ENCODE results near the gene CHST8. TPM values are rescaled to one million over a fixed set of nuclear protein-coding genes. Genes with fewer than 3 reads are reported as not detected.

Gene CHST8
- total and polyA plus RNA-seq, 4 donors = 0.05 to 0.07 TPM; not detected in 2

DNA sequence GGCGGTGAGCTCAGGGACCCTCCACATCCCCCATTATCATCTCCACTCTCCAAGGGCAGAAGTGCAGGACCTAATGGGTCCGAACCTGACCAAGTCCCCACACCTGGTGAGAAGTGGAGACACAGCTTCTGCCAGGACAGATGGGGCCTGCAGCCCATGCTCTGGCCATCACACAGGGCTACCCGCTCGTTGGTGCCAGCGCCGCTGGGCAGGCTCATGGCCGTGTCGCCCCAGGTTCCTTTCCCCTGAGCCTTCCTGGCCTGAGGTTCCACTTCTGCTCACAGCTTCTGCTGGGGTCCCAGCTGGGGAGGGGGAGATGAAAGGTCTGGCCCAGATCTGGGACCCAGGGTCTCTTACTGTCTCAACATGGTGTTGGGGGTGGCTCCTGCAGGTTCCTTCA, 126.5 kb downstream of the CHST8 start:
- H3K9ac ChIP-seq (ENCODE audit: low read depth in 1 of 2, low read length in 2 of 2) = no peak overlapping the region
- no peak for DNase-seq (ENCODE audit: low spot score)
- H3K27me3 ChIP-seq (ENCODE audit: control insufficient read depth in 4 of 4, insufficient read depth in 4 of 4, low read length in 3 of 4) = no peaks in the 10 kb centered on the region
- no peak overlapping the region for H3K4me3 ChIP-seq (ENCODE audit: low read depth in 1 of 3, low read length in 3 of 3)
- 89% methylated on average over 8 of the region's 8 CpGs for WGBS
- H3K27ac ChIP-seq (ENCODE audit: low read depth in 1 of 2, low read length in 2 of 2) = no peak overlapping the region
- TF ChIP-seq ZBTB33 (IDR thresholded peaks at IDR 0.05) = no peak
- TF ChIP-seq TAF1 (conservative IDR thresholded peaks at IDR 0.05) = no peak
- TF ChIP-seq FOXA2 (IDR thresholded peaks at IDR 0.05) = no peak
- H3K36me3 ChIP-seq (ENCODE audit: control insufficient read depth in 4 of 4, insufficient read depth in 3 of 4, low read depth in 1 of 4, low read length in 3 of 4) = no peaks in the 10 kb centered on the region
- H3K9me3 ChIP-seq (ENCODE audit: control insufficient read depth in 4 of 4, low read length in 3 of 4) = no peaks in the 10 kb centered on the region
- no peaks in the 10 kb centered on the region for H3K4me1 ChIP-seq (ENCODE audit: control insufficient read depth in 4 of 4, insufficient read depth in 4 of 4, low read length in 3 of 4)

DNA sequence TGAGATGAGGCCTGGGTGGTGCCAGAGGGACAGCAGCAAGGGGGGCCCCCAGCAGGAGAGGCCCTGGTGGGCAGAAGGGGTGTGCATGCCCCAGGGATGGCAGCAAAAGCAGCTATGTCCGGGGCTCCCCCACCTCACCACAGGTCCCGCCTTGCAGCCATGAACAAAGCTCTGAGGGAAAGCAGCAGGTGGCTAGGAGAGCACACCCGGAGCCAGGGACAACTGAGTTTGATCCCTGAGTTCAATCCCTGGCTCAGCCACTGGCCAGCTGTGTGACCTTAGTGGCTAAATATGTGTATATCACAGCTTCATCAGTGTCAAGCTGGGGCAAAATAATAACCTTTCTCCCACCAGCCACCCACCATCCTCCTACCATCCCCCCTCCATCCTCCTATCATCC, 127.3 kb downstream of the CHST8 start:
- Histone ChIP-seq H3K9me3 (ENCODE audit: control insufficient read depth in 4 of 4, low read length in 3 of 4) (no peaks in the 10 kb centered on the region), H3K36me3 (ENCODE audit: control insufficient read depth in 4 of 4, insufficient read depth in 3 of 4, low read depth in 1 of 4, low read length in 3 of 4) (no peaks in the 10 kb centered on the region), H3K4me3 (ENCODE audit: low read depth in 1 of 3, low read length in 3 of 3) (no peak overlapping the region), H3K27ac (ENCODE audit: low read depth in 1 of 2, low read length in 2 of 2) (no peak overlapping the region), H3K27me3 (ENCODE audit: control insufficient read depth in 4 of 4, insufficient read depth in 4 of 4, low read length in 3 of 4) (no peaks in the 10 kb centered on the region), H3K4me1 (ENCODE audit: control insufficient read depth in 4 of 4, insufficient read depth in 4 of 4, low read length in 3 of 4) (no peaks in the 10 kb centered on the region), H3K9ac (ENCODE audit: low read depth in 1 of 2, low read length in 2 of 2) (no peak overlapping the region)
- no peak for DNase-seq (ENCODE audit: low spot score)
- 71% methylated on average over 3 of the region's 3 CpGs for WGBS
- no peak for TF ChIP-seq JUND (IDR thresholded peaks at IDR 0.05)
- no peak for TF ChIP-seq ZBTB33 (IDR thresholded peaks at IDR 0.05)
- TF ChIP-seq GABPA (IDR thresholded peaks at IDR 0.05 in 1 of 2, conservative IDR thresholded peaks at IDR 0.05 in 1 of 2) = no peak
- no peak for TF ChIP-seq NR2F2 (IDR thresholded peaks at IDR 0.05)
- TF ChIP-seq HNF4G (IDR thresholded peaks at IDR 0.05) = no peak
- no peak for TF ChIP-seq EGR1 (IDR thresholded peaks at IDR 0.05; ENCODE audit: low read depth in 2 of 2)
- no peak for TF ChIP-seq REST (IDR thresholded peaks at IDR 0.05)
- no peak for TF ChIP-seq HNF4A (conservative IDR thresholded peaks at IDR 0.05)
- TF ChIP-seq MAX (IDR thresholded peaks at IDR 0.05) = no peak
- no peak for TF ChIP-seq TAF1 (conservative IDR thresholded peaks at IDR 0.05)
- TF ChIP-seq, protein P1, sequence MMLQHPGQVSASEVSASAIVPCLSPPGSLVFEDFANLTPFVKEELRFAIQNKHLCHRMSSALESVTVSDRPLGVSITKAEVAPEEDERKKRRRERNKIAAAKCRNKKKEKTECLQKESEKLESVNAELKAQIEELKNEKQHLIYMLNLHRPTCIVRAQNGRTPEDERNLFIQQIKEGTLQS (IDR thresholded peaks at IDR 0.05) = no peak
- TF ChIP-seq RXRA (IDR thresholded peaks at IDR 0.05) = no peak
